Sciatic nerve (tissue), 2 donors: Measurements from ENCODE around the gene CENPM. TPM values are rescaled to one million over a fixed set of nuclear protein-coding genes. Genes with fewer than 3 reads are reported as not detected.

Experiments
- ATAC-seq: fragments of 200-7000 bp; cut with Tn5 transposase; one replicate; pipeline ENCODE4 v1.9.1; 2020; ENCODE audit warnings: mild to moderate bottlenecking, moderate library complexity
- DNase-seq: peaks from one replicate; pipeline ENCODE4 v3.0.0-alpha.2; 2020; ENCODE audit warnings: low spot score
- intact Hi-C: fragments of 100-400 bp; cut with DNase I; formaldehyde crosslinking; loops from one replicate; pipeline ENCODE4 v1.14.2; 2022
- total RNA-seq: library from RNA; stranded (reverse); fragmentation: NEBNext Ultra II Directional; extraction: Animal tissue kit (Norgen Biotek cat#: 25700); gene quantifications from one replicate; pipeline ENCODE4 v1.2.1, GENCODE V29; 2021
- donor health status: DM: no; HTN: no; CAD: no.
- donor health status: DM: no; HTN: no; CAD: no.

The CENPM gene
- total RNA-seq, 1 donor from 2014 or later, result not detected

DNA sequence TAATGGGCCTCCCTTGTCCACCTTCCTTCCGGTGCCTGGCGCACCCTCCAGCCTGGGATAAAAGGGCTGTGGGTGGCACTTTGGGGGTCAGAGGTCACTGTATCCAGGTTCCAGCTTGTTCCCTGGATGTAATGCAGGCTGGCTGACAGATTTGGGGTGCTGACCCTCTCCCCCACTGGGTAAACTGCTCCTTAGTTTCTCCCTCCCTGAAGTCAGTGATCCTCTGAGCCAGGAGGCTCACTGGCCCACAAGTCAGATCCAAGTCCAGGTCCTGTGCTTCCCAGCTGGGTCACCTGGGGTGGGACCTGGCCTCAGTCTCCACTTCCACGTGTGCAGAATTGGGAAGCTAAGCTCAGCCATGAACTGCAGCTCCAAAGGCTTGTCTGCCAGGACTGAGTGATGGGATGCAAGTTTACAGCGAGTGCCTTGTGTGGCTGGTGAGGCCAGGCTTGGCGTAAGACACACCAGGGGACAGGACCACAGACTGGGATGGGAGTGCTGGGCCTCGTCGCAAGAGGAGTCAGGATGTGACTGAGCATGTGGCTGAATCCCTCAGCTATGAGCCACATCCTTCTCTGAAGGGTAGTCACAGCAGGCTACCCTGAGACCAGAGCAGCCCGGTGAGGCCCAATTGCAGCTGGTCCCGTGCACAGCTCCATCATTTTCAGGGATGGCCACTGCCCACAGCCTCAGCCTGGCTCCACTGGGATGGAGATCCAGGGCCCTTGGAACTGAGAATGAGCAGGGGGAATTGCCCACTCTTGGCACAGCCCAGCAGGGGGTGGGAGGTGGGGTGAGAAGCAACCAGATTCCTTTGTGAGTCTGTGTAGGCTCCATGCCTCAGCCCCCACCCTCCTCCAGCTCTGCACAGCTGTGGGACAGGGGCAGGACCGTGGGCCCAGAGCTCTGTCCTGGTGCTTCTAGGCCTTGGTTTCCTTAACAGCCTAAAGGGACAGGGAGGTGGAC, 39.2 kb downstream of the CENPM start:
- ATAC-seq (no peak), DNase-seq (no peak)
- intact Hi-C loops, result no loop called here

DNA sequence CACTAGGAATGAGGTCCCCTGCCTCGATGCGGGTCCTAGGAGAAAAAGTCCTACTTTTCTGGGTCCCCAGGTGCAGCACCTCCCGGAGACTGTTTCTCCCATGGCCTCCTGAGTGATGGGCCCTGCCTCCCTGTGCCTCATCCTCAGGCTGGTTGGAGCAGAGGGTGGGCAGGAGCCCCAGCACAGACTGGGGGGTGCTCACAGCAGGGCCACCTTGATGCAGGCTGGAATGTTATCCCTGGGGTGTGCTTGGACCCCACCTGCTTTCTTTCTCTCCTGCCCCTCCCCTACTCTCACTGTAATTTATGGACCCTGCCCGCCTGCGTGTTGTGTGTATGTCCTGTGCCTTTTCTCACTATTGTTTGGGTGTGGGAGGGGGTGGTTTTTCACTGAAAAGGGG, 40.1 kb downstream of the CENPM start:
- intact Hi-C loops, result no loop called here
- ATAC-seq (no peak), DNase-seq (no peak)

DNA sequence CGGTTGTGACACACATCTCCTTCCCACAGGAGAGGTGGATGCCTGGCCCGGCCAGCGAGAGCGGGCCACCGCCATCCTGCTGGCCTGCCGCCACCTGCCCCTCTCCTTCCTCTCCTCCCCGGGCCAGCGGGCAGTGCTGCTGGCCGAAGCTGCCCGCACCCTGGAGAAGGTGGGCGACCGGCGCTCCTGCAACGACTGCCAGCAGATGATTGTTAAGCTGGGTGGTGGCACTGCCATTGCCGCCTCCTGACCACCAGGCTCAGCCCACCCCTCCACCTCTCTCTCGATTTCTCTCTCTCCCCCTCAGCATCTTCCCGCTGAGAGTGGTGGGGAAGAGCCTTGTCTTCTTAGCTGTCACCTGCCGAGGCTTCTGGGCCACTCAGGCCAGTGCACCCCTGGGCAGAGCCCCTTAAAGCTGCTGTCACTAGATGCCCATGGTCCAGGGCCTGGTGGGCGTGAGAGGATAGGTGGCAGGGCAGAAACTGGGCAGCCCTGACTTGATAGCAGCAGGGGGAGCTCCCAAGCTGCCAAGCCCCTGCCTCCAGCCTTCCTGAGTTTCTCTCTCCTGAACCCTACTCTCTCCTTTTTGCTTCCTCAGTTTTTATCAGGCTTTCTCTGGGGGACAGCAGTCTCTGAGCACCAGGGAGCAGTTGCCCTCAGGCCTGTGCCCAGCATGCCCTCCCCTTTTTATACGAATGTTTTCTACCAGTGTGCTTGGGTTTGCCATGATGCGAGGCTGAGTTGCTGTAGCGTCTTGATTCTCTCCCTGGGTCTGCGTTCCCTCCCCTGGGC, 41.3 kb downstream of the CENPM start:
- intact Hi-C loops, result no loop called here
- no peak for ATAC-seq
- no peak for DNase-seq

DNA sequence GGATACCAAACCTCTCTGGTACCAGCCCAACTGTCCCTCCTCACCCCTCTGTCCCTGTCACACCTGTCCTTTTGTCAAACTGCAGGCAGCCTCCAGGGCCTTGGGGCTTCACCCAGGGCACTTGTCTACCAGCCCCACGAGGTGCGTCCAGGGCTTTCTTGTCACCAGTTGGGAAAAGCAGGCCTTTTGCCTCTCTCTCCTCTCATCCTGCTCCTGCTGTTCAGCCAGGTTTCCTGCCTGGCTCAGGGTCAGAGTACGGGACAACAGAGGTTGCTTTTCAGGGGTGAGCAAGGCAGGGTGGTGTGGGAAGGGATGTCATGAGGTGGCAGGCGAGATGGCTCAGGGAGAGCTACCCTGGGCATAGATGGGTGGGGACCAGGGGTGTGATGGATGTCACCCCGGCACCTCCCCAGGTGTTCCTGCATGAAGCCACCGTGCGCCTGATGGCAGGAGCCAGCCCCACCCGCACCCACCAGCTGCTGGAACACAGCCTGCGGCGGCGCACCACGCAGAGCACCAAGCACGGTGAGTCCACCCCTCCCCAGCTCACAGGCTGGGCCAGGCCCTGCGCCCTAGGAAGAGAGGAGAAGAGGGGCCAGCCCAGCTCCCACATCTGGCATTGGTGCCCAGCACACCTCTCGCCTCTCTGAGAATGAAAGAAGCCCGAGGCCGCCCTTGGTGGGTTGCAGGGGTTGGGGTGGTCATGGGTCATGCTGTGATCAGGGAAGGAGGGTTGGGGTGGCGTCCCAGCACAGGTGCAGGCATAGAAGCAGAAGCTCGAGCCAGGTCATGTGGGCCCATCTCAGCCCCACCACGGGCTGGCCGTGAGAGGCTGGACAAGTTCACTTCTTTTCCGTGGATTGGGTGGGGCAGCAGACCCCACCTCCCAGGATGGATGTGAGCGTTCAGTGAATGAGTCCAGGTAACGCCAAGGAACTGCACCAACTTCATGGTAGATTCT, 42.2 kb downstream of the CENPM start:
- intact Hi-C loops, result no loop called here

DNA sequence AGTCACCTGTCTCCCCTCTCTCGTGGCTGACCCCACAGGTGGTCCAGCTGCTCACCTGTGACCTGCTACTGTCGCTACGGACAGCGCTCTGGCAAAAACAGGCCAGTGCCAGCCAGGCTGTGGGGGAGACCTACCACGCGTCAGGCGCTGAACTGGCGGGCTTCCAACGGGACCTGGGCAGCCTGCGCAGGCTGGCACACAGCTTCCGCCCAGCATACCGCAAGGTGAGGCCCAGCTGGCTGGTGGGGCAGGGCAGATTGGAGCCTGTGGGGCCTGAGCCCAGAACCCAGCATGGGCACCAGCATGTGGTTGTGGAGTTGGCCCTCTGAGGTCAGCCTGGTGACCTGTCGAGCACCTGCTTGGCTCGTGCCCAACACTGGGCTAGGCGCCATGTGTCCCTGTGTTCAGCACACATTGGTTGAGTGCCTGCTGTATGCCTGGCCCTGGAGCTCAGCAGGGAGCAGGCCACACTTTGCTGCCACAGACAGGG, 44.0 kb downstream of the CENPM start:
- no peak for ATAC-seq
- intact Hi-C loops, result no loop called here

More for the DNA sequence above, 42.2 kb downstream of the CENPM start:
- DNase-seq (no peak), ATAC-seq (no peak)

DNA sequence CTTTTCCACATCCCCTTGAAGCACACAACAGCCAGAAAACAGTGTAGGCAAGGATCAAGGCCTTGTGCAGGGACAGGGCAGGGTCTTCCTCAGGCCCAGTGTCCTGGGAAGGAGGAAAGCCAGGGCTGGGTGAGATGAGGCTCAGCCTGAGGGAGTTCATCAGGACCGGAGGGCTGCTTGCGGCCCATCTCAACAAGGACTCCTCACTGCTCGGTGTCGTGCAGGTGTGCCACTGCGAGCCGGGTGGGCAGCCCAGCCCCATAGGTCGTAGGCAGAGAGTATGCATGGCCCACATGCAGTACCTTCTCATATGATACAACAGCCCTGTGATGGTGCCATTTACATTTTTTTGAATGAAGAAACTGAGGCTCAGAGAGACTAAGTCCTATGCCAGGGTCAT, 44.9 kb downstream of the CENPM start:
- DNase-seq (no peak), ATAC-seq (no peak)
- intact Hi-C loops, result no loop called here

More for the DNA sequence above, 44.0 kb downstream of the CENPM start:
- no peak for DNase-seq

DNA sequence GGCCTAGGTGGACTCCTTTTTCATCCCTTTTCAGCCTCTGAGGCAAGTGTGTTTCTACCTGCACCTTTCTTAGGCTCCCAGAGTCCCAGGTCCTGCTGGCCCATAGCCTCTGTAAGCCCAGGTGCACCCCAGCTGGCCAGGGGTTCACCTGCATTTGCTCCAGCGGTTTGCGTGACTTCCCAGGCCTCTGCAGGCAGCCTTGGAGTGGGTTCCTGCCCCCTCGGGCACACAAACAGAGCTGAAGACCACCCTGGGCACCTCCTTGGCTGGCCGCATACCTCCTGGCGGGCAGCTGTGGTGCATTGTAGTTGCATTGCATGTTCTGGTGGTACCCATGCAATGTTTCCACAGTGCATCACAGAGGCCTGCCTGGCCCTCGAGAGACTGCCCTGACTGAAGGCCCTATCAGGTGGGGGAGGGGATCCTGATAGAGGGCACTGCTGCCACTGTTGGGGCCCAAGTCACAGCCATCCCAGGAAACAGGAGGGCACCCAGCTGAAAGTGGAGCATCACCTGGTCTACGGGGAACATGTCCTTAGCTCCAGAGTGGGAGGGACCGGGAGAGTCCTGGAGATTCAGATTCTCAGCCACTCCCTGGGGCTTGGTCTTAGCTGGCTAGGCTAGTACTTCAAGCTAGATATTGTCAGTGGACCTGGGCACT, 46.2 kb downstream of the CENPM start:
- no peak for DNase-seq
- no peak for ATAC-seq
- intact Hi-C loops, result no loop called here

DNA sequence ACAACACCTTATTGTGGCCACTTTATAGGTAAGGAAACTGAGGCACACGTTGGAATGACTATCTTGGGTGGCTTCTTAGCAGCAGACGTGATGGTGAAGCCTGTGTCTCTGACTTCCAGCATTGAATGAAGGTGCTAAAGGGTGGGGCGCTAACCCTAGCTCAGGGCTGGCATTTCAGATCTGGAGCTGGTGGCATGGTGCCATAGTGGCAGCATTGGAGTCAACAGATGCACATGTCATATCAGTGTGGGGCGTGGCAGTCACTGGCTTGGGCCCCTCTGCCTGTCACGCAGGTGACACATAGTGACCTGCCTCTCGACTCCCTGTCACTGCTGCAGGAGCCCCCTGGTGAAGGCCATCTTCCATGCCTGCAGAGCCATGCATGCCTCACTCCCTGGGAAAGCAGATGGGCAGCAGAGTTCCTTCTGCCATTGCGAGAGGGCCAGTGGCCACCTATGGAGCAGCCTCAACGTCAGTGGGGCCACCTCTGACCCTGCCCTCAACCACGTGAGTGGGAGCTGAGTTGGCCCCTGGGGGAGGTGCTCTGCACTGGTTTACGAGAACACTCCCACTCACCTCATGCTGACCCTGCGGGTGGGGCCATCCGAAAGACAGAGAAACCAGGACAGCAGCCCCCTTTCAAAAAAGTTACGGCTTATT, 46.8 kb downstream of the CENPM start:
- DNase-seq, result no peak
- intact Hi-C loops, result no loop called here
- ATAC-seq, result peak; percentile 69

DNA sequence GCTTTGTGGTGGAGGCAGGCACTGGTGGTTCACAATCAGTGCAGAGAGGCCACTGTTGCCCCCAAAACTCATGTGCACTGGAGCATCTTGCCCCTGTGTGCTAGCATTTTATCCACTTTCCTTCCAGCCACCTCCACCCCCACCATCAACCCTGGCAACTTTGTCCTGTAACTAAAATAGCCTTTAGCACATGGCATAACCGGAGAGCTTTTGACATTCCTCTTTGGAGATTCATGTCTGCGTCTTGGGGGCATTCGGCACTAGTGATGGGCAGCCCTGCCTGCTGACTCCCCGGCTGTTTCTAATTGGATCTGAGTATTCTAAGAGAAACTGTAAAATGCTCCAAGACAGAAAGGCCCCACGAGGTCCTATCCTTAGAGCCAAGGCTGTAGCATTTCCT, 47.8 kb downstream of the CENPM start:
- intact Hi-C loops, result no loop called here
- ATAC-seq (no peak), DNase-seq (no peak)

DNA sequence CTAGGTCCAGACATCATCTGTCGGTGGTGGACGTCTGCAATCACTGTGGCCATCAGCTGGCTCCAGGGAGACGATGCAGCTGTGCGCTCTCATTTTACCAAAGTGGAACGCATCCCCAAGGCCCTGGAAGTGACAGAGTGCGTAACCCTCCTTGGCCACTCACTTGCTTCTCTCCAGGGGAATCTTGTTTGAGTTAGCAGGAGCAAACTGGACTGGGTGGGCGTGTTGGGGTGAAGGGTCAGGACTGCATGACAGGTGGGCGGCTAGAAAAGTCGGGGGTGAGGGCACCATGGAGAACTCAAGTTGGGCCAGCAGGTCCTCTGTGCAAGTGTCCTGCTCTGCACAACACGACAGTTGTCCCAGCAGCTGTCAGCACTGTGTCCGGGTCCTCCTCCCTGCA, 48.3 kb downstream of the CENPM start:
- DNase-seq (no peak), ATAC-seq (no peak)
- intact Hi-C loops, result no loop called here

DNA sequence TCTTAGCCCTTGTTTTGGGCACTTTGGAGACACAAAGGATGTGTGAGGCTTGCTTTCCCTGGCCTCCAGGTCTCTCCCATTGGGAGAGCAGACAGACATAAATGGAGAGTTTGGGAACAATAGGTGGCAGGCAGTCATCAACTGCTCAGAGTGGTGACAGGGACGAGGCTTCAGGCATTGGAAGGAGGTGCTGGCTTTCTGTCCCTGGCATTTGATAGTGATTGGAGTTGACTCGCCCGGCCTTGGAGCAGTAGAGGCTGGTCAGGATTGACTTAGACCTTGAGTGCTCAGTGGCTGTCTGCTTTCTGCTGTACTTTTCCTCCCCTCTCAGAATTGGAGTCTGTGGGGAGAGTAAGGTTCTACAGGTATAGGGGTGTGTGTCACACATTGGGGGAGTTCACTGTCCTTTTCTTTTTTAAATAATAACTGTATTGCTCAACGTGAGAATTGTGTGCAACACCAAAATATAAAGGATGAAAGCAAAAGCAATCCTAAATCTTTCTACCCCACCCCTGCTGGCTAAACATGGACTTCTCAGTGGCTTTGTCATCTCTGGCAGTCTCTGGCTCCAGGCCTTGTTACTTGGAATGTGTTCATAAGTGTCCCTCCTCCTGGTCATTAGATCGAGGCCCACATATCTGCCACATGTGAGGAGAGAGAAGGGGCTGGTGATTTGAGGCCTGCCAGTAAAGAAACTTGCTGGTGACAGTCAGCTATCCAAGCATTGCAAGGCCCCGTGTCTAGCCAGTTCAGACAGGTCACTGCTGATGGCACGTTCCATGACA, 53.2 kb downstream of the CENPM start:
- DNase-seq (no peak), ATAC-seq (no peak)
- intact Hi-C loops, result loop anchor here (1.0 kb wide), 1 partner anchor 35 kb away; no protein-coding TSS in a partner anchor

DNA sequence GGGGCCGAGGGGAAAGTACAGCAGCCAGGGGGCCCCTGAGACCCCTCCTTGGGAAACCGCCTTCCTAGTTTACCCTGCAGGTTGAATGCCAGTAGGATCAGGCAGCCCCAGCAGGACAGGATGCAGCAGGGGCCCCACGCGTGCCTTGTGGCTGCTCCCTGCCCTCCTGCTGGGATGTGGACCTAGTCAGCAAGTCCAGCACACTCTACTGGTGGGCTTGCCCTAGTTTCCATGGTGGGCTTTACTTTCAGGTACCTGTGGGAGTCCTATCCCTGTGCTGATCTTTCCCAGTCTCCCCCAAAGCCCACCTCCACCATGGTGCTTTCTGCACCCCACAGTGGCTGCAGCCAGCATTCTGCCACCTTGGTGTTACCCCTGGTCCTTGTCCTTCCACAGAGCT, 54.2 kb downstream of the CENPM start:
- intact Hi-C loops, result loop anchor here (1.0 kb wide), 1 partner anchor 36 kb away; no protein-coding TSS in a partner anchor
- no peak for DNase-seq
- ATAC-seq, result no peak

DNA sequence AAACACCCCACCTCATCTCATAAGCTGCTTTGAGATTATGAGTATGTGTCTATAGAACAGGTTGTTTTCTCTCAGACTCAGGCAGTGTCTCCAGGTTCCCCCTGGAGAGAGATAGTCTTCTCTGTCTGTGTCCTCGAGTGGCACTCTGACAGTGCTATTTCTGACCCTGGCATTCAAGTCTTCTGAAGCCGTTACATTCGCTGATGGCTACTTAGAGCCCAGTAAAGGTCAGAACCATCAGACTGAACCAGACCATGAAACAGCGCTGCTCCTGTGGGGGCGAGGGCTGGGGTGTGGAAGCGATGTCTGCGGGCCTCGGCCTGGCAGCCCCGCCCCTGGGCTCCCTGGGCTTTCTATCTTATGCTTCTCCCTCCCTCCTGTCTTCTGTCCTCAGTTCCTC, 55.5 kb downstream of the CENPM start:
- DNase-seq, result no peak
- intact Hi-C loops, result no loop called here
- ATAC-seq, result no peak
